ENCODE data around the gene COL20A1.

Gene COL20A1

DNA sequence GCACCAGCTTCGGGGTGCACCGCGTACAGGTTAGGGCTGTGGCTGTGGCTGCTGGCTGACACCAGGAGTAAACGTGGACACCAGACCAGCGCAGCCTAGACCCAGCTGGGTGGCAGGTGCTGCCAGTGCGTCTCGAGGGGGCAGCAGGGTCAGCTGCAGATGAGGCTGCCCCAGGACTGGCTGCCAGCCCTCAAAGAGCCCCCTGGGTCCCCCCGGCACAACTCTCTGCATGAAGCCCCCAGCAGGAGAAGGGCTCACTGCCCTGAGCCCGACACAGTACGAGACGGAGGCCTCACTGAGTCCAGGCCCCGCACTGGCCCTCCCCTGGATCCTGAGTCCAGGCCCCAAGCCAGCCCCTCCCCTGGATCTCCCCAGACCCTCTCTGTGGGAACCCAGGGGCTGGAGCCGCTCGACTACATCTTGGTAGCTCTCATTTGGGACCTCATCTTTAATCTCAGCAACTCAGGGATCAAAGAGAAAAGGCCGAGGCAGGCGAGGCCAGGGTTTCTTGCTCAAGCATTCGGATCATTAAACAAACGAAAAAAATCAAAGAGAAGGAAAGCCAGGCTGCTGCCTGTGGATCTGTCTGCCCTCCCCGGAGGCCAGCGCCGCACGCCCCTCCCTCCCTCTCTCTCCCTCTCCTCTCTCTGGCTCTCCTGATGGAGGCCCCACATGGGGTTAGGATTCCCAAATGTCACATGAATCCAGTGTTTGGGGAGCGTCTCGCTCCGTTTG is 31.8 kb upstream of the COL20A1 start:
- no peak for DNase-seq (ENCODE audit: low spot score)

GRCh38 chr20:63261795-63262528 is 31.0 kb upstream of the COL20A1 start:
- DNase-seq (ENCODE audit: low spot score): no peak

GRCh38 chr20:63262836-63263235 is 30.1 kb upstream of the COL20A1 start:
- no peak for DNase-seq (ENCODE audit: low spot score)

- DNase-seq (ENCODE audit: low spot score): no peak
Observed at GRCh38 chr20:63264000-63264399, 29.0 kb upstream of the COL20A1 start.

DNA sequence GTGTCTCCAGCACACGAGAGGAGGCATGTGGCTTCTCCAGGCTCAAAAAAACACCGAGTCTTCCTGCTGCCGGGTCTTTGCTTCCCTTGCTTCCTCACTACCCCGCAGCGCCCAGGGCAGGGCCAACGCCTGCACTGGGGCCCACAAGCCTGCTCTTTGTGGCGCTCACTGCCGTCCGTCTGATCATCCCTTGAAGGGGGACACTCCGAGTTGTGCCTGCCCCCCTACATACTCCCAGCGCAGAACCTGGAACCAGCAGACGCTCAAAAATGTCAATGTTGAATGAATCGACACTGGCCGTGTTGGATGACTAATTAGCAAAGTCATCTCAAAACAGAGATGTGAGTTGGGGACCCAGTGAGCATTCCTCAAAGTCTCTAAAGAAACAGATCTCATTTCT is 28.5 kb upstream of the COL20A1 start:
- DNase-seq (ENCODE audit: low spot score): no peak

DNA sequence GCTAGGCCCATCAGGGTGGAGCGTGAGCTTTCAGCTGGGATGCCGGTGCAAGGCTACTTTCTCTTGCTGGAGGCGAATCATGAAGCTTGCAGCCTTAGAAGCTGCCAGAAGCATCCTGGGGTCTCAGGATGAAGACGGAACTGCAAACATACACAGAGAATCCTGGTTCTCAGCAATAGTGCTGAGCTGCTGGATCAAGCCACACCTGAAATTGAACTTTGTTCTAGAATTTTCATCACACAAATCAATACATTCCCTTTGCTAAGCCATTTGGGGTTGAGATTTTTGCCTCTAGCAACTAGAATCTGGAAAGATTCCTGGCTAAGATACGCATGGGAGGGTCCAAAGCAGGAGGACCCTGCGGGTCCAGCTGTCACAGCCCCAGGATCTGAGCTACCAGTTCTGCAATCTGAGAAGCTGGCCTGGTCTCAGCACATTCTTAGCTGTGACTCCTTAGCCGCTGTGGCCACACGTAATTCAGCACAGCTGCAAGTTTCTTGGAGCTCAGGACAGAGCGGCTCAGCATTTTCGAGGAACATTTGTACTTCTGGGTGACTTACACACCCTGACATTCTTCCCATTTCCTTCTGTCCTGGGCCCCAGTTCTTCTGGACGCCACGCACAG is 27.0 kb upstream of the COL20A1 start:
- DNase-seq (ENCODE audit: low spot score): no peak

DNA sequence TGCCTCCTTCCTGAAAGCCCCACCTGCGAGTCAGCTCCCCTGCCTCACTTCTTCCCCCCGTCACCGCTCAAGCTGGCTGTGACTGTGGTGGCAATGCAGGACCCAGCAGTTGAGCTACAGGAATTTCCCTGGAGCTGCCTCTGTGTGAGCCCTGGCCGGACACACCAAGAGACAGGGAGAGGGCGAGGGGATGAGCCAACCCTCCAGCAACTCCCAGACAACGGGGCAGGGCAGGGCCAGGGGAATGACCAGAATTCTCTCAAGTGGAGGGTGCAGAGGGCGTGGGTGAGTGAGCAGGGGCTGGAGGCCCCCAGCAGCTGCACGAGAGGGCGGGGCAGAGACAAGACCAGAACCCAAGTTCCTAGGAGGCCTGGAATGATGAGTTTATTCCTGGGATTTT is 25.3 kb upstream of the COL20A1 start:
- DNase-seq (ENCODE audit: low spot score): no peak

- no peak for DNase-seq (ENCODE audit: low spot score)
Observed at GRCh38 chr20:63268256-63268655, 24.7 kb upstream of the COL20A1 start.

DNA sequence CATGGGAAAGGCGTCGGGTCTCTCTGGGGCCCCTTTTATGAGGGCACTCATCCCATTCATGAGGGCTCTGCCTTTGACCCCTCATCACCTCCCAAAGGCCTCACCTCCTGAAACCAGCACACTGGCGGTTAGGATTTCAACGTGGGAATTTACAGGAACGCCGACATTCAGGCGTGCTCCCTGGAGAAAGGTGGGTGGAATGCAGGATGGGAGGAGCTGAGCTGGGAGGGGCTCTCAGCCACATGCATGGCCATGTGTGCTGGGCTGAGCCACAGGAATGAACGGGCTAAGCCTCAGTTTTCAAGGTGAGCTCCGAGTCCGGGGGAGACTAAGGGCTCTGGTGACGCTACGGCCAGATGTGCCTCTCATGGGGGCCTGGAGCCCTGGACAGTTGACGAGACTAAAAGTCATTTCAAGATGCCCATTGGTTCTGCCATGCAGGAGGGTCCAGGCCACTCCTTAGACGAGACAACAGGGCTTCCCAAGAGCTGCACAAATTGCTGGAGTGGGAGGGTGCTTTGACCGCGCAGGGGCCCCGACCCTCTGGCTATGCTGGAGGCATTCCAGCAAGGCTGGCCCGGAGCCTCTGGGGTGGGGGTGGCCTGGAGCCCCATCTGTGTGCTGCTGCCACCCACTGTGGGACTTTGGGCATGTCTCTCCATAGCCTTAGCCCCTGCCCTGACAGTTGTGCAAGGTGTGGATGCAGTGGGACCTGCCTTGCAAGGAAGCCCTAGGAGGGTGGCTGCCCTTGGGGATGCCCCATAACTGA is 24.1 kb upstream of the COL20A1 start:
- no peak for DNase-seq (ENCODE audit: low spot score)

DNA sequence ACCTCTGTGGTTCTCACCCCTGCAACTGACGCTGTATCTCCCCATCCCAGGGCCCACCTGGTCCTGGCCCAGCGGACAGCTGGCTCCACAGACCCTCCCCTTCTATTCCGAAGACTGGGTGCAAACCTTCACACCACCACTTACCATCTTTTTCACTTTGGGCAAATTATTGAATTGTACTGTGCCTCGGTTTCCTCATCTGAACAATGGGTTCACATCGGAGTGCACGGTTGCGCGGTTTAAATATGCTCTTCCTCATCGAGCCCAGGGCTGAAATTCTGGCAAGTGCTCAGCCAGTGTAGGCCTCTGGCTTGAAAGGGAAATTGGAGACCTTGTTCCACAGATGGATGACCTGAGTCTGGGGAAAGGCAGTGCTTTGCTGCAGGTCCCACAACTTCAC is 23.3 kb upstream of the COL20A1 start:
- no peak for DNase-seq (ENCODE audit: low spot score)

DNA sequence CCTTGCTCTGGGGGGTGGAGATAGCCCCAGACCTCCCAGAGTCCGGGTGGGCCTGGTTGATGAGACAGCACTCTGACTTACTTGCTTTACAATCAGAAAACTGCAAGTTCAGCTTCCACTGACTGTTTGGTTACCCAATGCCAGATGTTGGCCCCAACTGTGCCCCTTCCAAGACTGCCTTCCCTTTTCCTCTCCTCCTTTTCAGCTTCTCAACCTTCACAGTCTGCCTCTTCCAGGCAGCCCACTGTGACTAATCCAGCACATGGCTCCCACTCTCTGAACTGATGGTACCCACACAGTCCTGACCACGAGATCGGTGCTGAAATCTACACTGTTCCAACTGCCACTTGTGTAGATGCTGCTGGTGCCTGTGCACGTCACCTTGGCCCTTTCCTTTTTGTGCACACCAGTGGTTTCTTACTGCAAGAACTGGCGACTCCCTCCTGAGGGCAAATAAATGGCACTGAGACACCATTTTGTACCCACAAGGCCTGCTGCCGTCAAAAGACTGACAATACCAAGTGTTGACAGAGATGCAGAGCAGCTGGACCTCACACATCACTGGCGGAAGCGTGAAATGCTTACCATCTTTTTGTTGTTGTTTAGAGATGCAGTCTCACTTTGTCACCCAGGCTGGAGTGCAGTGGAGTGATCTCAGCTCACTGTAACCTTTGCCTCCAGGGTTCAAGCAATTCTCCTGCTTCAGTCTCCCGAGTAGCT is 22.2 kb upstream of the COL20A1 start:
- DNase-seq (ENCODE audit: low spot score): no peak

DNA sequence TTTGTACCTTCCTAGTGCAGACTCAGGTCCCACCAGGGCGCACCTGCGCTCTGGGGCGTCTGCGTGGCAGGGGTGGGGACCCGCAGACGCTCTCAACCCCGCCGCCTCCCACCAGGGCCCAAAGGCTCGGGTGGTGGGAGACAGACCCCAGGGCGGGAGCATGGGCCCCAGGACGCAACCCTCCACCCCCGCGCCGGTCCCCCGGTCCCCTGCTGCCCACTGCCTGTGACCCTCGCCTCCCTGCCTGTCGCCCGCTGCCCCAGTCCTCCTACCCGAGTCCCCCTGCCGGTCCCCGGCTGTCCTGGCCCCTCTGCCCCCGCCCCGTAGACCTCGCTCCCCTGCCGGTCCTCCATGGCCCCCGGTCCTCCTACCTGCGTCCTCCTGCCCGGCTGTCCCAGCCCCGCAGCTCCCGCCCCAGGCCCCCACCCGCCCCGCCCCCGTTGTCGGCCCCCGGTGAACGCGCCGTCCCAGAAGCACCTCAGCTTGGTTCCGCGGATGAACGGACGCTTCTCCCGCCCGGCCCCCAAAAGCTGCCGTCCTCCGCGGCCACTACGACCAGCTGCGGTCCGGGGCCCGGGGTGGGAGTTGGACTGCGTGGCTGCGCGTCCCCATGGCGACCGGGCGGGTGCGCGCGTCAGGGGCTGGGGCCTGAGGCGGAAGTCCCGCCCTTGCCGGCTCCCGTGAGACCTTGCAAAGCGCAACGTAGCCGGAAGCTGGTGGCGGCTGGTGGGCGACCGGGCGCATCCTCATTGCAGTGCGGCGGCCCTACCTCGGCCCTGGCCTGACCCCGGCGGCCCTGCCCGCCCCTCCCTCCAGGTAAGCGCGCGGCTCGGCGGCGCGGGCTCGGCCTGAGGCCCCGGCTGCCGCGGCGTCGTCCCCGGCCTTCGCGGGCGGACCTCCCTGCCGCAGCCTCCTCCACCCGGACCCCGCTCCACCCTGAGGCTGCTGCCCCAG is 20.6 kb upstream of the COL20A1 start, which contains the start of gene ARFGAP1:
Gene ARFGAP1, plus strand, starts transcription at position 709 of the 954 bp plus-strand sequence. CDS start 2,768 bp downstream, outside the sequence.
- peak; percentile 92 for DNase-seq (ENCODE audit: low spot score)

- DNase-seq (ENCODE audit: low spot score): no peak
Observed at GRCh38 chr20:63273059-63273579, 19.9 kb upstream of the COL20A1 start.

GRCh38 chr20:63273635-63274380 is 19.2 kb upstream of the COL20A1 start:
- peak; percentile 63 for DNase-seq (ENCODE audit: low spot score)

DNA sequence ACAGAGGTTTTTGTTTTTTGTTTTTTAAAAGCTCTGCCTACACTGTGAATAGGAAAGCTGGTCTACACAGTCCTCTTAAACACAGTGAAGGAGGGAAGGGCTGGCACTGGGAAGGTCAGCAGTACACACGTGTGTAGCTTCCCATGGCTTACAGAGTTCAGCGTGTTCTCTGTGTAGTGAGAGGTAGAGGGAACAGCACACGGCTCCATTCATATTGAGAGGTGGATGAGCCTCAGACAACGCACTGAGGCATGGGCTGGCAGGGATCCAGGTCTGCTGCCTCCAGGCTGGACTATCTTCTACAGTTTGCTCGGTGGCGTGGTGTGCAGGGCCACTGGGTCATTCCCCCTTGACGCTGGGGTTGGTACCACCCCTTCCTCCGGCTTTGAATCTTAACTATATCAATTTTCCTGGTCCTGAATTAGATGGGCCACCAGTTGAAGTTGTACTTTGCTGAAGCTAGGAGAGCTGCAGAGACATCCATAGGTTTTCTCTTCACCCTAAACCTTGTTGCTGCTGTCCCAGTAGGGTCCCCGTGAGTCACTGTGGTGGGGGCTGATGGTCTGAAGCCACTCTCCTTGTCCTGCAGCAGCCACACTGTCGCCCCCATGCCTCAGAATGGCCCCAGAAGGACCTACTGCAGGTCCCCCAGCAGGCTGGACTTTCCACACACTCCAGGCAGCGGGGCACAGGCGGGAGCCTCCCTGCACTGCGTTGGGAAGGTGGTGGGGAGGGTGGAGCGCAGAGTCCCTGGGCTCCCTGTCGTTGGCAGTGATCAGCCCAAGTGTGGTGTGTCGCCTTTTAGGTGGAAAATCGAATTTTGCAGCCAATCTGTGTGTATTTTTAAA is 18.4 kb upstream of the COL20A1 start:
- DNase-seq (ENCODE audit: low spot score): no peak

DNA sequence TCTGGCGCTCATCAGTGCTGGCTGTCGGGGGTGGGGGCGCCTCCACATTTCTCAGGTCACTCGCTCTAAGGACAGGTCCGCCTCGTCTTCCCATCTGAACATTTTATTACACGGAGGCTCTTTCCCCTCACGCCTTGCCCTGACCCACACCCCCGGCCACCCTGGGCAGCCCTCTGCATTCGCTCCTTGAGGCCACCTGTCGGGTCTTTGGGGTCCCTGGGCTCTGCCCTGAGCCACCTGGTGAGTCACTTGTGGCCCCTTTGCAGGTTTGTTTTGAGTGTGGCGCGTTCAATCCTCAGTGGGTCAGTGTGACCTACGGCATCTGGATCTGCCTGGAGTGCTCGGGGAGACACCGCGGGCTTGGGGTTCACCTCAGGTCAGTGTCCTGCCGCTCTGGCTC is 17.2 kb upstream of the COL20A1 start:
- no peak for DNase-seq (ENCODE audit: low spot score)

- no peak for DNase-seq (ENCODE audit: low spot score)
Observed at GRCh38 chr20:63276956-63277355, 16.0 kb upstream of the COL20A1 start.

DNA sequence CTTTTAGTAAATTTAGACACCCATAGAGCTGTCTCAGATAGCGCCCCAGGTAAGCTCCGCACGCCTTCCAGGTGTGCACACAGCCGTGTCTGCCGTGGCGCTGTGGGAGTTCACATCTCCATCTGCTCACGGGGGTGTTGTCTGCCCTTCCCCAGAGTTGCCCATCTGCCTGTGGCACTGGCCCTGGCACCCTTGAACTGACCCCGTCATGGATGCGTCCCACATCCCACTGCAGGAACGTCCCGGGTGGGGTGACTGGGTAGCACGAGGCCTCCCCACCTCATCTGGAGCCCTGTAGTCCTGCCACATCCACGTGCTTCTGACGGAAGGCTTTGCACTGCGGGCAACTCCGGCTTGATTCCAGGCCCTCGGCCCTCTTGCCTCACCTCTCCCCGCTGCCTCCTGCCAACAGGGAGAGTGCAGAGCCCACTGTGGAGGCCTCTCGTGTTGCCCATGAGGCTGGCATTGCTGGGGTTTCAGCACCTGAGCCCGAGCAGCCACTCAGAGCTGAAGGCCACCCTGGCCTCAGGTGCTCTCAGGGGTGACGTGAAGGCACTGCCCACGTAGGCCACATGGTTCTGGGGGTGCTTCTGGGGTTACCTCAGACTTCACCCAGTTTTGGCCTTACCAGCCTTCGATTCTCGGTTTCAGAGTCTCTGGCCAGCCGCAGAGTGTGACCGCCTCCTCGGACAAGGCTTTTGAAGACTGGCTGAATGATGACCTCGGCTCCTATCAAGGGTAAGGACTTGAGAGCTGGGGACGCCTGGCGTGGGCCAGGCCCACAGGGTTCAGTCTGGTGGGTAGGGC is 15.3 kb upstream of the COL20A1 start:
- DNase-seq (ENCODE audit: low spot score): no peak
